HG03139 (cell line): ENCODE results near the gene PDHX.
A peak's percentile ranks its signal among the peaks of the same experiment; 100 is the strongest.
"Not testable (repeated sequence)": the region's sequence is repeated elsewhere in the genome, so short reads cannot be mapped to it uniquely, and the experiment has no call there.

Source experiments
- ATAC-seq: cut with Tn5 transposase; IDR thresholded peaks from one replicate; pipeline ENCODE4 v1.9.1; 2021; ENCODE audit not compliant: unreplicated experiment

Gene PDHX

DNA sequence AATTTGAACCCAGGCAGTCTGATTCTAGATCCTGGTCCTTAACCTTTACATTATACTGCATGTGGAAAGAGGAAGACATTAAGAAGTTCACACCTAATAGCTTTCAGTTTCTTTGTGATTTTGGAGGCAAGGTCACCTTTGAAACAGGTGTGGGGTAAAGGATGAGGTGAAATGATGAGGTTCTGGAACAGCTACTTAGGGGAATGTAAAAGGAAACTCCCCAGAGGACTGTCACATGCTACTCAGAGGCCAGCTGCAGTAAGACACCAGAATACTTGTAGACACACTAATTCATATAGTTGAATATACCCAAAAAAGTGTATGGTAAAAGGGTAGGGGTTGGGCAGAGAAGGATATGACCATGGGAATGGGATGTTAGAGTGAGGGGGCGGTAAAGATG is 5.6 kb upstream of the PDHX start:
- ATAC-seq, result no peak

DNA sequence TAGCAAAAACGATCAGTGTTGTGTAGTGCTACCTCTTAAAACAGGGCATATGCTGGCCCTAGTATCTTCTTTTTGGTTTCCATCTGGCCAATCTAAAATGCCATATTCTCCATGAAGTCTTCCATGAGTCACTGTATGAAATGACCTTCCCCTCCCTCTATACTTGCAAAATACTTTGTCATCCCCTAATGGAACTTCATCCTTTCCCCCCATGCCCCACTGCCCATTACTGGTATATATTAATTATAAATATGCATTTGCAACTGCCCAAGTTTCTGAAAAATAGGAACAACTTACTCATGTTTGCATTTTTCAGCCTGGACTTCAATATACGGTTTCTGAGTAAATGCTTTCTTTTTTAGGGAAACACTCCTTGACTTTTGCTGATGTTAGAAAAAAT is 4.7 kb upstream of the PDHX start:
- ATAC-seq, result no peak

DNA sequence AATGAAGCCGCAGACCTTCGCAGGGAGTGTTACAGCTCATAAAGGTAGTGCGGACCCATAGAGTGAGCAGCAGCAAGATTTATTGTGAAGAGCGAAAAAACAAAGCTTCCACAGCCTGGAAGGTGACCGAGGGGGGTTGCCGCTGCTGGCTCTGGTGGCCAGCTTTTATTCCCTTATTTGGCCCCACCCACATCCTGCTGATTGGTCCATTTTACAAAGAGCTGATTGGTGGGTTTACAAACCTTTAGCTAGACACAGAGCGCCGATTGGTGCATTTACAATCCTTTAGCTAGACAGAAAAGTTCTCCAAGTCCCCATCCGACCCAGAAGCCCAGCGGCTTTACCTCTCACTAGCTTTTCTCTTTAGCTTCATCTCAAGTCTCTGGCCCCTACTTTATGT is 2.9 kb upstream of the PDHX start:
- not testable (repeated sequence) for ATAC-seq

DNA sequence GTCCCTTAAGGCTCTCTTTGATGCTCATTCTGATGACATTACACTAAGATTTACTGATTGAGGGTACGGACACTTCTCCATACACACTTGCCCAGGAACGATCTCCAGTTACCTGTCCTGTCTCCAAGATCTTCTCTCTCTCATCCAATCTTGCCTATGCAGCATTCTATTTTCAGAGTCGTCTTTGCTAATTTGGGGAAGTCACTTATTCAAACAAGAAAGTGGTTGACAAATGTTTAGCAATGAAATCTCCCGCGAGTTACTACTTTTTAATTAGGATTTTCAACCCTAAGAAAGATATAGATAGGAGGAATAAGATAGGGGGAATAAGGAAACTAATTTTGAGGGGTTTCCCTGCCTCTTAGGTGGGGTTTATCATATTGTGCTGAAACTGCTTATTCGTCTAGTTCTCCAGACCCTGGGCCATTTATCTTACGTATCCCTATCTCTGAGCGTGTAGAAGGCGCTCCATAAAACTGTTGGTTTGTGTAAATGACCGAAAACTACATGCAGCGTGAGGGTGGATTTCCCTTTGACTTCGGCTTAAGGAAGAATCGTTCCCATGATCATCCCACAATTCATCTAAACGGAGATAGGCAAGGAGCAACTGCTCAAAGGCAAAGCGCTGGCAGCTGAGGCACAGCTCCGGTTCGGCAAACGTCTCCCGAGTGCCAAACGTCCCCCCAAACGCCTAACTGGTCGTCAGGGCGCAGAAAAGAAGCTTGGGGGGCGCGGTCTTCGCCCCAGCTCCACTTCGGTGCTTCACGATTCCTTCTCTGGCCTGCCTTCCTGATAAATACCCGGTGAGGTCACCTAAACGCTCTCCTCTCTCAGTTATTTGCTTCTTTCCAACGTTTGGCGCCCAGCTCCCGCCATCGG is 1.0 kb upstream of the PDHX start:
- ATAC-seq, result peak; percentile 4

DNA sequence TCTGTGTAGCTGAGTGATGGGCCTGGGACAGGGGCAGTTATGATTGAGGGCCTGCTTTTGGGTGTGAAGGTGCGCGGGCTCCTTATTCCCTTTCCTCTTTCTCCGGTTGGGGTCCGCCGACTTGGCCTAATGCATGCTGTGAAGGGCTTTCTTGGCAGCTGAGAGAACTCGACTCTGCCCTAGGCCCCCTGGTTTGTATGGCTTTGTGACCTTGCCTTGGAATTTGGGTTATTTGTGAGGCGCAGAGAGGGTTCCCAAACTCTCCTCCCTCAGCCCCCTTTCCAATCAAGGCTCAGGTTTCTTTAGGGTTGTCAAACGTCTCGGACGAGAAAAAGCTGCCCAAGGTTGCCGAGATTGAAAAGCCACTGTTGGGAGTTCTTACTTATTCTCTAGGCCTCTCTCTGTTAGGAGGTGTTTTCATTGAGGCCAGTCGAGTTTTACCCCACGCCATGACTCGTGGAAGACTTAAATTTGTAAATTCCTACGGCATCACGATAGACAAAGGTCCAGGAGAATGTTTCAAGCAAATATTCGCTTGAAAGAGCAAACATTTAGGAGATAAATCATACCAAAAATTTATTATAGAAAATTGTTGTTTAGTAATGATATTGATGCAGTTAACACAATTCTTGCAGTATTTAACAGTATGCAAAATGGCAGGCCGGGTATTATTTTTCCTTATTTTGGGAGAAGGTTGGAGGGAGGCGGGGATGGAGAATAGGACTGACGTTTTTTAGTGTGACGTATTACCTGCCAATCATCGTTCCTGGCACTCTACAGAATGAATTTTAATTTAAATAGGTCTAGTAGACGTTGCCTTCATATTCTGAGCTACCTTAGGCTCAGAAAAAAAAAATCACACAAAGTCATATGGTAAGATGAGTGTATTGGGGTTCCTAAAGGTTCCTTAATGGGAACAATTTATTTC is 689 bp downstream of the PDHX start:
- ATAC-seq, result peak; percentile 20

DNA sequence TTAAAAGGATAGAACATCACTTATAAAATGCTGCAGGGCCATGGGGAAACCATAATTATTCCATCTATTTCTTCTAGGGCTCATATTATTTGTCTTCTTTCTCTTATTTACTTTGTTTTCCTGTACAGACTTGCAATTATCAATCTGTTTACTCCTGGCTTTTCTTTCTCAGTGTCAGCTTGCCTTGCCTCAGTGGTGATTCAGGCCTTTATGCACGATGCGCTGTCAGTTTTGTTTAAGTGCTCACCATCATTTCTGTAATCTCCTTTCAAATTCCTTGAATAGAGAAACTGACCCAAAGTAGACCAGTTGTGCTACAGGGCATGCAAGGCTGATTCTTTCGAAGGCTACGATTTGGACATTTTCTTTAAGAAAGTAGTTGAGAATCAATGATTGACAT is 4.7 kb downstream of the PDHX start:
- ATAC-seq, result no peak

DNA sequence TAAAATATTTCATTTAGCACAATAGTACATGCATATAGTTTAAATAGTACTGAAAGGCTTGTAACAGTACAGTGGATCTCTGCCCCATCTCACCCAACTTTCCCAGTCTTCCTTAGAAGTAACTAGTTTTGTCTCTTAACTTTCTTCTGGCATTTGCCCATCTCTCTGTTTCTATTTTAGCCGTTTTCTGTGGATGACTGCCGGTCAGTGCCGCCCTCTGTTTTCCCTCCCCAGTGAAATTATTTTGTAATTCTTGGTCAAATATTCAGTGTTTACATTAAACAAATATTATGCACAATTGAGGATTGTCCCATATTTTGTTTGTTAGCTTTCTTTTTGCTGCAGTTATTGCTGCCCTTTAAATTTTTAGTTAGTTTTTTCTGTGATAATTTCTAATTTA is 8.3 kb downstream of the PDHX start:
- no peak for ATAC-seq

DNA sequence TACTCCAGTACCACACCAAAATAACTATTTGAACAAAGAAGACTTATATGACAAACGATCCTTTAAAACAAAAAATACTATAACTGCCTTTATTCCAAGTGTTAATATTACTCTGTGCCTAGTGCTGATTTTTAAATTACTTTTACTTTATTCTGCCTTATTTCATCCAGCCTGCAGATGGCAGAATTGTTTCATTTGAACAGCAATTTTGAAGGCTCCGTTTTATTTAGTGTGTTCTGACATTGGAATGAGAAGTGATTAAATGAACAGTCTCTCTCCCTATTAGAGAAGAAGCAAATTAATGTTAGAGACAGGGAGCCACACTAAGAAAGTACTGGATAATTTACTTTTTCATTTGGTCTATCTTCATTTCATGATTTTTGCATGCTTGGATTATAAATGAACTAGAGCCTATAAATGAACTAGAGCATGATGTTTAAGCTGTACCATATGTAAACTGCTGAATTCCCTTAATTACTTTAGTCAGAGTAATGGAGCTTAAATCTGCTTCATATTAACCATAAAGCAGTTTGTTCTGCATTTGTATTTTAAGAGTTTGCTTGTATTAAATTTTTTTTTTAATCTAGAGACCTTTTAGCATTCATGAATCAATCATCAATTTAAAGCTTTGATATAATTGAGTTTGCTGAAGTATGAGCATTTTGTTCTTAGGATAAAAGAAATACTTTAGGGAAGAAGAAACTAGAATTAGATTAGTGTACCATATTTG is 9.8 kb downstream of the PDHX start:
- ATAC-seq, result no peak

DNA sequence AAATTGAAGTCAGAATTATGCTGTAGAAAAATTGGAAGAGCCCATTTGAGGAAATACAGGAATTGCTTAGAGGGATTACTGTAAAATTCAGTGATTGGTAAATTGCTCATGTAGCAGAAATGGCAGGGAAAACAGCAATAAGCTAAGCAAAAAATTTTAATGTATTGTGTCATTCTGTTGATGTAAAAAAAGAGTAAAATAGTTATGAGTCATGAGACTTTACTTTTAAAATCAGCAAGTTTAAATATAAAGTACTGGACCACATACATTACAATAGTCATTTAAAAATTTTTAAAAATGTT is 10.4 kb downstream of the PDHX start:
- ATAC-seq, result no peak

DNA sequence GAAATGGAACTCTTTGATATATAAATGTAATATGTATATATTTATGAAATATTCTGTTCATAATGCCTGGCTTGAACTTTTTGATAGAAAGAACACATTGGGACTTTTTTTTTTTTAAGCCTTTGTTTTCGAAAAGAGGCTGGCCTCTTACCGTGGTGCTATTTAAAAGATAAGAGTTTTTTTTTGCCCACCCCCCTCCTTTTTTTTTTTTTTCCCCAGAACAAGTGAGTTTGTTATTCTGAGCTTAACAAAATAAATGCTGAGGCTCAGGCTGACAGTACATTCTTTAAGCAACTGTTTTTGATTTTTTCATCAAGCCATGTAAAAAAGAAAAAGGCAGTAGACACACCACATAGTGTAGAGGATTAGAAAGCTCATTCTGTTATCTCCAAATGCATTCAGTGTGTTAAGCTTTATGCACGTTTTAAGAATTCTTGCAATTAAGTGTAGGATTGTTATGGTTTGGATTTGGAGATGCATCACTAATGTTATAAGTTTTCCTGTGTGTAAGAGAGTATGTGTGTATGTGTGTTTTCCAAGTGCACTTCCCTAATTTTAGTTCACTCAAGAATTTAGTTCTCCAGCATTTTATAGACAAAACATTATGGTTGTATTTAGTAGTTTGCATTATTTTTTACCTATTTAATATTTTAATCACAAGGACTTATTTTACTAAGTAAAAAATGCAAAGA is 12.0 kb downstream of the PDHX start:
- ATAC-seq, result no peak

DNA sequence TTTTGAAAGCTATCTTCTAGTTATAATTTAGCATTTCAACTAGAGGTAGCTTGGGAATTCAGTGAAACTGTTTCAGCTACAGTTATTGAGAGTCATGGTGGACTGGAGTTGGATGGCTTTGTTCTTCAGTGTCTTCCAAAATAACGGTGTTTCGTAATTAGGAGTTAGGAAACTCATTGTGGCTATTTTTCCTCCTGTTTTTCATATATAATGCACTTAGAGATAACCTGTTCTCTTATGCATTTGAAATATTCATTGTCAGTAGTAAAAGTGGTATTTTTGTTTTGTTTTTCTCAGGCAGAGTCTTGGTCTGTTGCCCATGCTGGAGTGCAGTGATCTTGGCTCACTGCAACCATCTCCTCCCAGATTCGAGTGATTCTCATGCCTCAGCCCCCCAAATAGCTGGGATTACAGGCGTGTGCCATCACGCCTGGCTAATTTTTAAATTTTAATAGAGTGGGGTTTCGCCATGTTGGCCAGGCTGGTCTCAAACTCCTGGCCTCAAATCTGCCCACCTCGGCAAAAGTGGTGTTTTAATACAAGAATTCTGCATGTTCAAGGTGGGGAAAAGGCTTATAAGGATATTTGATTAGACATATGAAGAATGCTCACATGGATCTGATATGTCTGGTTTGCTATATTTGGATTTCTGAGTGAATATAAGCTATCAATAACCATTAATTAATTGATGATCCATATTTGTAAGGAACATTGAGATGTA is 12.7 kb downstream of the PDHX start:
- no peak for ATAC-seq

DNA sequence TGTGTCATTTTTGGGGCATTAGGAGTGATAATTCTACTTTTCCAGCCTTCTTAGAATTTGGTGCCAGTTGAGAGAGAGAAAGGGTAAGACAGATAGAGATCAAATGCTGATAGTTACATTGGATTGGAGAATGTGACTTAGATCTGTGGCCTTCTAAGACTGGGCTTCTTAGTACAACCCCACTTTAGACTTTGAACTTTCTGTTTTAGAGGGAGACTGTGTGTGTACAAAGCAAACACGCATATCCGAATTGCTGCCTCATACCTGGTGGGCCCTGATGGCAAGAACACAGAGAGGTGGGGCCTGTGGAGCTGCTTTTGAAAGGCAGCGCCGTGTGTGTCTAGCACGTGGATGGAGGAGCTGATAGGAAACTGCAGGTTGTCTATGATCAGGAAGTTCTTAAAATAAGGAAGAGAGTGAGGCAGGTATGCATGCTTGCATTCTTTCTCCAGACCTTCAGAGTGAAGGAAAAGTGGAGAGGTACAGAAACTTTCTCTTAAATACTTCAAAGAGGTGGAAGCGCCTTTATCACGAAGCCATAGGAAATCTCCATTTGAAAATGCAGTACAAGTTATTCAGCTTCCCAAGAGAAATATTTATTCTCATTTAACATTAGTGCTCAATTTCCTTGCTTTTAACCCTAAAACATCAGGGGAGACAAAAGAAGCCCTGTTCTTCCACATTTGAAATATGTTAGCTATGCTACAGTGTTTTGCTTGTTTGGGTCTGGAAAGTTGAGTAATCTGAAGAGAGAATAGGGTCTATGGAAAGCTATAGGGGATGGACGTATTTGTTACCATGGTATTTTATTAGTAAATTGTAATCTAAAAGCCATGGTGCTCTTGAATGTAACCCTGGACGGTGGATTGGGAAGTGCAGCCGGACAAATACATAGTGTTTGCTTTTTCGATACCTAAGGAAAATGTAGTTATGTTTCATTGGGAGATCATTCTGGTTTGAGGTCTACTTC is 13.7 kb downstream of the PDHX start:
- no peak for ATAC-seq

DNA sequence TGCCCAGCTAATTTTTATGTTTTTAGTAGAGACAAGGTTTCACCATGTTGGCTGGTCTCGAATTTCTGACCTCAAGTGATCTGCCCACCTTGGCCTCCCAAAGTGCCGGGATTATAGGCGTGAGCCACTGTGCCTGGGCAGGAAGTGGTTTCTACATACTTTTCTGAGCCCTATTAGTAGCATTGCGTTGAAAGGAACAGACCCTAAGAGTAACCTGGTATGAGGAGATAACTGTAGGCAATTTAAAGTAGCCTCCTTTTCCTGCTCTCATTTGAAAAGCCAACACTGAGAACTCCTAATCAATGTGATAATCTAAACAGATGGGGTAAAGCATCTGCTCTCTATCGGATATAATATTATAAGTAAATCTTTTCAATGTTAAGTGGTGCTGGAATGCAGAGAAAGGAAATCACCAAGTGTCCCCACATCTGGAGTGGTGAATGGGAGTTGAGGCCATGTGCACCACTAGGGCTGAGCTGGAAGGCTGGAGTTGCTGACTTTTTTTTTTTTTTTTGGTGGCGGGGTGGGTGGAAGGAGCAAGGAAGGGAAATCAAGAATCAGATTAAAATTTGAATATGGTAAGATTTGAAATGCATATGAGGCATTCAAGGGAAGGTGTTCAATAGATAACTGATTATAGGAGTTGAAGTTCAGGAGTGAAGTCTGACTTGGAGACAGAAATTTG is 20.7 kb downstream of the PDHX start:
- no peak for ATAC-seq

DNA sequence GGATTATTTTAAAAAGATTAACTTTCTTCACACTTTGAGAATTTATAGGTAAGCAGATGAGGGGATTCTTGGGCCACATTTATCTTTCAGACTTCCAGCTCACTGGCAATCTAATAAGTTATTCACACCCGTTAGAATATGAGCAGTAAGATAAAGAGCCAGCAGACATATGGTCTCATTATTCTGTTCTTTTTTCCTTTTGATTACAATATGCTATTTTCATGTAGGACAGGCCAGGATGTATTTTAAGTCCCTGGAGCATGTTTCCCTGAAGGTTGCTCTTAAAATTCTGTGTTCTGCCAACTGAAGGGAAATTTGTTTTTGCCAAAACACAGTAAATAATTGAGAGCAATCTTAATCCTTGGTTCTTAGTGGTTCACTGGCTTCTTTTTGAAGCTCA is 22.2 kb downstream of the PDHX start:
- ATAC-seq, result no peak

DNA sequence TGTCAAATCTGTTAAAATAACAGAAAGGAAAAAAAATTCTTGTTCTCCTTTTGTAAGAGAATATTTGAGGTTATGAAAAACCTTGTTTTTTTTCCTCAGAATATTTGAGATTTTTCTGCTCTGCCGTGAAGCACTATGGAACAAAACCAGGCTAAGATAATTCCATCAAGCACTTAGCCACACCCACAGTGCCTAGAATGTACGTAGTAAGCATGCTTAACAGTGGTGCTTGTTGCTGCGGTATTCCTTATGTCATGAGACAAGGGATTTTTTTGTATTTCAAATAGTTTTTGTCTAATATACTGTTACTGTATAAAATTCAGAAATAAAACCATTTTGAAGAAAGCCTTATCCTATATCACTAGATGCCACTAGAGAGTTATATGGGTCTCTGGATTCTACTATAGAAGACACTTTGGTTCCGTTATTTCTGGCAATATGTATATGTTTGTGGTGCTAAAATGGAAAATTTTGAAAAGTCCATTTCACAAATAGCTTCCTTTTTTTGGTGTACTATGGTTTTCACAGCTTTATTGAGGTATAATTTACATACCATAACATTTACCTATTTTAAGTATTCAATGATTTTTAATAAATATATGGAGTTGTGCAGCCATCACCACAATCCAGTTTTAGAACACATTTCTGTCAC is 23.7 kb downstream of the PDHX start:
- ATAC-seq, result no peak

DNA sequence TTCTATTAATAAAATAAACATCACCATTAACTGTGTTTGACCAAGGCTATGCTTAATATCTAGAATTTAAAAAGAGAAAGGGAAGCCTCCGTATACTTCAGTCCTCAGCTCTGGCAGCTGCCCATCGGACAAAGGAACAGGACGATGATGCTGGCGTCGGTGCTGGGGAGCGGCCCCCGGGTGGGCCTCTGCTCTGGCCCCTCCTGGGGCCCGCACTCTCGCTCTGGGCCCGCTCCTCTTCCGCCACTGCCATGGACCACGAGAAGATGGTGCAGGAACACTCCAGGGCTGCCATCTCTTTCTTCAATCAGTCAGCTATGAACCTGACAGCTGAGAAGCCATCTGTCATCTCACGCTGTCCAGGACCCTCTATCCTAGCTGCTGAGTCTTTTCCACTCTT is 25.3 kb downstream of the PDHX start:
- no peak for ATAC-seq

DNA sequence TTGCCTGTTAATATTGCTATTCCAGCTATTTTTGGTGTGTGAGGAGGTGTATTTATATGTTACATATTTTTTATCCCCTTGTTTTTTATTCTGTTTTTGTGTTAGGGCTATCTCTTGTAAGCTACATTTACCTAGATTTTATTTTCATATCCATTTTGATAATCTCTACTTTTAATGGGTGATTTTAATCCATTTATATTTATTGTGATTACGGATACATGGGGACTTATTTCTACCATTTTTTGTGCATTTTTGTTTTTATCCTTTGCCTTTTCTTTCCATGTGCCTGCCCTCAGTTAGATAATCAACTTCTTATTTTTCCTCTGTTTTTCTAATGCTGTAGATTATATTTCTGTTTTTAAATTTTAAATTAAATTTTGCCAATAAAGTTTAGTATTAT is 28.3 kb downstream of the PDHX start:
- ATAC-seq, result no peak

DNA sequence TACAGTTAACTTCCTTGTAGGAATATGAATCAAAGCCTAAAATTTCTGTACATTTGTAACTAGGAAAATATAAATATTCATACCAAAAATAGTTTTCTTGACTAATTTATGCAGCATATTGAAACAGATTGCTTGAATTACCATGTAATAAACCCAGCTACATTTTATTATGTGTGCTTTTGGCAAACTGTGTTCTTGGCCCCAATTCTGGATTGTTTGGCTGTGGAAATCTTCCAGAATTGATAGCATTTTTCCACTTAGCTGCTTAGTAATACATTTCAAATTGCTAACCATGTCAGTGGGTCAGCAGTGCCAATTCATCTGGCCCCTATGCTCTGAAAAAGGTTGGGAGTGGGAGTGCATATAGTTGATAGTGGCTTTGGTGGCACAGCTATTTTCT is 32.3 kb downstream of the PDHX start:
- ATAC-seq, result no peak
